WI38 (cell line): ENCODE results near the gene PLCB3.

Experiments
- H3K4me3 ChIP-seq: 2 replicates; pipeline ENCODE4 v1.5.1; 2011; ENCODE audit warnings: low read depth, mild to moderate bottlenecking, control low read depth, low read length
- CTCF ChIP-seq: IDR thresholded peaks from 2 replicates; pipeline ENCODE4 v1.5.1; 2012; ENCODE audit warnings: low read depth, mild to moderate bottlenecking, control low read depth, low read length

Gene PLCB3

DNA sequence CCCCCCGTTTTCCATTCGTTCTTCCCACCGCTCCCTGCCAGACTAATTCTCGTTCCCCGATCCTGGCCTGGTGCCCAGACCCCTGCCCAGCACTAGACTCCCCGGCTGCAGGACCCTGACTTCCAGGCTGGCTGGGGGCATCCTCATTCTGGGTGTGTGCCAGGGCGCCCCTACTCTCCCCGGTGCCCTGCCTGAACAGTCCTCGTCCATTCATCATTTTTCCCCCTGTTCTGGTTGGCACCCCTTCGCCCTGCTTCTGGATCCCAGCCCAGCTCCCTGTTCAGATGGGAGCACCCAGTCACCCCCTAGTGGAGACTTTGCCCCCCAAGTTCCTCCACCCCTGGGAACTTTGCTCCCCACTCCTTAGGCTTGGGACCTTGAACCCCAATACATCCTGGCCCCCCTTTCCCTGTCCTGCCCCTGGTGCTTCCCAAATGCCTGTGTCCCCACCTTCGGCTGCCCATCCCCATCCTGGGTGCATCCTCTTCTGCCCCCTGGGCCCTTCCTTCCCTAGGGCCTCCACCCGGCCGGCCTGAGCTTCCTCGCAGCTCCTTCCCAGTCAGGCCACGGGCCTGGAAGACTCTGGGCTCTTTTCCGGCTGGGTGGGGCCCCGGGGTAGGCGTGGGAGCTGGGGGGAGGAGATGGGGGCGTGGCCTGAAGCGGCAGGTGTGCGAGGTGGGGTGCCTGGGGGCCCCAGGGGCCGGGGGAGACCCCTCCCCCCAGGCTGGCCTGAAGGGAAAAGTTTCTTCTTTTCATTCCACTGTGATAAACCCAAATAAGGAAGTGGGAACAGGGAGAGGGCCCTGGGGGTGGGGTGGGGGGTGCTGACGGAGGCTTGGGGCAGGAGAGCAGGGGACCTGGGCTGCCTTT lies 908 bp downstream of the PLCB3 start:
- TF ChIP-seq CTCF, result peak; percentile 54
- peak overlapping the region; percentile 87 for H3K4me3 ChIP-seq

- no peak for TF ChIP-seq CTCF
- H3K4me3 ChIP-seq, result peak overlapping the region; percentile 87
These were observed 1.7 kb downstream of the PLCB3 start for GRCh38 chr11:64253043-64253442.

DNA sequence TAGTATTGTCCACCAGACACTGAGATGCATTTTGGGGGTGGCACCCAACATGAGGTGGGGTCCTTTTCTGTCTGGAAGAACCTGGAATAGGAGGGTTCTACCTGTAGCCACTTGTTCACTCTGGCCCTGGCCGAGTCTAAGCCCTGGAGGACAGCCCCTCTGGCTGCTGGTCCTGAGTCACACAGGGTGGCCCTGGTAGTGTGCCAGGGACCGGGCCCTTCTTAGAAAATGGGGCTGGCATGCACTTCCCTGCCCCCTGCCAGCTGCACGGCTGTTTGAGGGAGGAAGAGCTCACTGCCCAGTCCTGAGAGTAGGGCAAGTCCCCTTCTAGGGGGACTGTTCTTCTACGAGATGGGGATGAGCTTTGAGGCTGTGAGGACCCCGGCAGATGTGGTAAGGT lies 2.2 kb downstream of the PLCB3 start:
- TF ChIP-seq CTCF, result no peak
- no peak overlapping the region for H3K4me3 ChIP-seq

GRCh38 chr11:64254326-64254725 lies 3.0 kb downstream of the PLCB3 start:
- H3K4me3 ChIP-seq, result no peak overlapping the region
- no peak for TF ChIP-seq CTCF

DNA sequence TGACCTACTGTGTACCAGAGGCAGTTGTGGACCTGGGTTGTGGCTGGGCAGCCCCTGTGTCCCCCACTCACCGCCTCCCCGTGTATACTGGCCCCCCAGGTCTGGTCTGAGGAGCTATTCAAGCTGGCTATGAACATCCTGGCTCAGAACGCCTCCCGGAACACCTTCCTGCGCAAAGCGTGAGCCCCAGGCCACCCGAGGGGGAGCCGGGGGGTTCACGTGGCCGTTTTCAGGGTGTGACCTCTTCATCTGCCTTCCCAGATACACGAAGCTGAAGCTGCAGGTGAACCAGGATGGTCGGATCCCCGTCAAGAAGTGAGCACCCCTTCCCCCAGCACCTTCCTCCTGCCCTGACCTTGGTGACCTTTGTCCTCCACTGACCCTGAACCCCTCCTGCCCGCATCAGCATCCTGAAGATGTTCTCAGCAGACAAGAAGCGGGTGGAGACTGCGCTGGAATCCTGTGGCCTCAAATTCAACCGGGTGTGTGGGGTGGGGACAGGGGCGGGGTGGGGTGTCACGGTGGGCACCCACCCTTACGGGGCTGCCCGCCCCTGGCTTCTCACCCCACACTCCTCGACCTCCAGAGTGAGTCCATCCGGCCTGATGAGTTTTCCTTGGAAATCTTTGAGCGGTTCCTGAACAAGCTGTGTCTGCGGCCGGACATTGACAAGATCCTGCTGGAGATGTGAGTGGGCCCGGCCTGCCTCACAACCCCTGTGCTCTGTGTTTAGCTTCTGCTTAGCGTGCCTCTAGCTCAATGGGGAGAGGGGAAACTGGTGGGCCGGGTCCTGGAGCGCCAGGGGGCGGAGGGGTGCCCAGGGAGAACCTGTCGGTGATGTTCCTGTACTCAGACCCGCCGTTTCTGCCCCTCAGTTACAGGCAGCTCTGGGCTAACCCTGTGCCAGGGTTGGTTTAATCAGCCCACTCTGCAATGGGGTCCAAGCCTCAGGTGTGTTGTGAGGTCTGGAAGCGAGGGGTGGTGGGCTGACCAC lies 4.1 kb downstream of the PLCB3 start:
- H3K4me3 ChIP-seq, result no peak overlapping the region
- TF ChIP-seq CTCF, result no peak

DNA sequence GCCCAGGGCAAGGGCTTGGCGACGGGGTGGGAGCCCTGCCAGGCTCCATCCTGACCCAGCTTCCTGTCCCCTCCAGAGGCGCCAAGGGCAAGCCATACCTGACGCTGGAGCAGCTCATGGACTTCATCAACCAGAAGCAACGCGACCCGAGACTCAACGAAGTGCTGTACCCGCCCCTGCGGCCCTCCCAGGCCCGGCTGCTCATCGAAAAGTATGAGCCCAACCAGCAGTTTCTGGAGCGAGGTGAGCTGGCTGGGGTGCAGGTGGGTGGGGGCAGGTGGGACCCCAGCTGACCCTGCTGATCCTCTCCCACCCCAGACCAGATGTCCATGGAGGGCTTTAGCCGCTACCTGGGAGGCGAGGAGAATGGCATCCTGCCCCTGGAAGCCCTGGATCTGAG lies 5.0 kb downstream of the PLCB3 start:
- H3K4me3 ChIP-seq, result no peak overlapping the region
- no peak for TF ChIP-seq CTCF
